ENCODE measurements around the gene F2RL2.

Gene F2RL2

DNA sequence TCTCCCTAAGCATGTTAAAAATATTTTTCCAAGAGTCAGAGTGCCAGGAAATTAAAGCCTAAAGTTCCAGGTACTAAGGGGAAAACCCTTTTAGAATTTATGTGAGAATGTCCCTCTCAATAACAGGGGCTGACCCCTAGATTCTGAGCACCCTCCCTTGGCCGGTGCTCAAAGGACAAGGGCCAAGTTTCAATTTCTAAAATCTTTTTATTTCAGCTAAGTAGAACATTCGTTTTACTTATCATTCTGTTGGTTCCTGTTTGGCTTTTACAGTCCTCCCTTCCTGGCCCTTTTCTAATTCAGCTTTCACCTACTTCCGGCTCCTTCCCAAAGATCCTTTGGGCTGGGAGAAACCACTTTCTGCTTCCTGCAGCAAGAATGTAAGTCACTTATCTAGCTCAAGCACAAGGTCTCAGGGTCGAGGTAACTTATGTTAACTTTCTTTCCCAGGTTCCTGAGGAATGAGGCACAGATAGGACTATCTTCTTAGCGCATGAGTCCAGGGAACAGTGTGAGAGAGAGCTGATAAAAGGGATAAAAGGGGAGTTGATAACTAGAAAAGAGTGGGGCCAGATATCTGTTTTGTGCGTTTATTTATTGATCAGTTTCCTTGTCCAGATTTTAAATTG lies 34.6 kb upstream of the F2RL2 start:
- H3K27ac ChIP-seq (replicated peaks): no peak overlapping the region
- no peak for DNase-seq (ENCODE audit: low read depth in 1 of 2, low spot score in 1 of 2)
- H3K27me3 ChIP-seq (ENCODE audit: insufficient read depth, poor library complexity, severe bottlenecking): no peaks in the 10 kb centered on the region
- no peak for TF ChIP-seq SPI1 (IDR thresholded peaks at IDR 0.05; ENCODE audit: borderline replicate concordance, low read depth)
- TF ChIP-seq, protein P1, sequence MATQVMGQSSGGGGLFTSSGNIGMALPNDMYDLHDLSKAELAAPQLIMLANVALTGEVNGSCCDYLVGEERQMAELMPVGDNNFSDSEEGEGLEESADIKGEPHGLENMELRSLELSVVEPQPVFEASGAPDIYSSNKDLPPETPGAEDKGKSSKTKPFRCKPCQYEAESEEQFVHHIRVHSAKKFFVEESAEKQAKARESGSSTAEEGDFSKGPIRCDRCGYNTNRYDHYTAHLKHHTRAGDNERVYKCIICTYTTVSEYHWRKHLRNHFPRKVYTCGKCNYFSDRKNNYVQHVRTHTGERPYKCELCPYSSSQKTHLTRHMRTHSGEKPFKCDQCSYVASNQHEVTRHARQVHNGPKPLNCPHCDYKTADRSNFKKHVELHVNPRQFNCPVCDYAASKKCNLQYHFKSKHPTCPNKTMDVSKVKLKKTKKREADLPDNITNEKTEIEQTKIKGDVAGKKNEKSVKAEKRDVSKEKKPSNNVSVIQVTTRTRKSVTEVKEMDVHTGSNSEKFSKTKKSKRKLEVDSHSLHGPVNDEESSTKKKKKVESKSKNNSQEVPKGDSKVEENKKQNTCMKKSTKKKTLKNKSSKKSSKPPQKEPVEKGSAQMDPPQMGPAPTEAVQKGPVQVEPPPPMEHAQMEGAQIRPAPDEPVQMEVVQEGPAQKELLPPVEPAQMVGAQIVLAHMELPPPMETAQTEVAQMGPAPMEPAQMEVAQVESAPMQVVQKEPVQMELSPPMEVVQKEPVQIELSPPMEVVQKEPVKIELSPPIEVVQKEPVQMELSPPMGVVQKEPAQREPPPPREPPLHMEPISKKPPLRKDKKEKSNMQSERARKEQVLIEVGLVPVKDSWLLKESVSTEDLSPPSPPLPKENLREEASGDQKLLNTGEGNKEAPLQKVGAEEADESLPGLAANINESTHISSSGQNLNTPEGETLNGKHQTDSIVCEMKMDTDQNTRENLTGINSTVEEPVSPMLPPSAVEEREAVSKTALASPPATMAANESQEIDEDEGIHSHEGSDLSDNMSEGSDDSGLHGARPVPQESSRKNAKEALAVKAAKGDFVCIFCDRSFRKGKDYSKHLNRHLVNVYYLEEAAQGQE (IDR thresholded peaks at IDR 0.05; ENCODE audit: insufficient replicate concordance, low read depth): no peak
- no peak for TF ChIP-seq GABPA (IDR thresholded peaks at IDR 0.05; ENCODE audit: low read depth)
- TF ChIP-seq POLR2AphosphoS5 (IDR thresholded peaks at IDR 0.05; ENCODE audit: low read depth): no peak
- TF ChIP-seq CTCF (IDR thresholded peaks at IDR 0.05; ENCODE audit: insufficient read depth, low read length): no peak
- H3K4me3 ChIP-seq (replicated peaks; ENCODE audit: insufficient read depth, low read length): no peak overlapping the region

DNA sequence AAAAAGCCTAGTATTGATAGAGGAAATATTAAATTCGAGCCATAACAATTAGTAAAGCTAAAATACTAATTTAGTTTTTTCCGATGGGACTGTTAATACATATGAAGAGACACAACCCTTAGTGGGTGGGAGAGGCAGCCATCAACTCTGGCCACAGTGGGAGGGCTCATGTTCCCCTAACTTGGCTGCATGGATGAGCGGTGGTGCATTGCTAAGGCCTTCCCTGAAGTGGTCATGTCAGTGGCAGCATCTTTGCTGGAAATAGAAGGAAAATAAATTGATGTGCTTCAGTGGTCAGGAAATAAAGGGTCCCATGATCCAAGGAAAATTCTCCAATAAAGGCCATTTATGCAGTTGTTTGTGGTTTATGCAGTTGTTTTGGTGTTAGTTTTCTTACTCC lies 33.9 kb upstream of the F2RL2 start:
- Histone ChIP-seq H3K27ac (replicated peaks) (no peak overlapping the region), H3K27me3 (ENCODE audit: insufficient read depth, poor library complexity, severe bottlenecking) (no peaks in the 10 kb centered on the region), H3K4me3 (replicated peaks; ENCODE audit: insufficient read depth, low read length) (no peak overlapping the region)
- TF ChIP-seq SPI1 (IDR thresholded peaks at IDR 0.05; ENCODE audit: borderline replicate concordance, low read depth) (no peak), POLR2AphosphoS5 (IDR thresholded peaks at IDR 0.05; ENCODE audit: low read depth) (no peak), CTCF (IDR thresholded peaks at IDR 0.05; ENCODE audit: insufficient read depth, low read length) (no peak), GABPA (IDR thresholded peaks at IDR 0.05; ENCODE audit: low read depth) (no peak)
- TF ChIP-seq, protein P1 (IDR thresholded peaks at IDR 0.05; ENCODE audit: insufficient replicate concordance, low read depth): no peak
- DNase-seq (ENCODE audit: low read depth in 1 of 2, low spot score in 1 of 2): no peak

GRCh38 chr5:76652809-76653414 lies 29.7 kb upstream of the F2RL2 start:
- no peak overlapping the region for H3K4me3 ChIP-seq (replicated peaks; ENCODE audit: insufficient read depth, low read length)
- TF ChIP-seq SPI1 (IDR thresholded peaks at IDR 0.05; ENCODE audit: borderline replicate concordance, low read depth) (no peak), CTCF (IDR thresholded peaks at IDR 0.05; ENCODE audit: insufficient read depth, low read length) (no peak), POLR2AphosphoS5 (IDR thresholded peaks at IDR 0.05; ENCODE audit: low read depth) (no peak), GABPA (IDR thresholded peaks at IDR 0.05; ENCODE audit: low read depth) (no peak)
- TF ChIP-seq, protein P1 (IDR thresholded peaks at IDR 0.05; ENCODE audit: insufficient replicate concordance, low read depth): no peak
- H3K27ac ChIP-seq (replicated peaks): no peak overlapping the region
- no peaks in the 10 kb centered on the region for H3K27me3 ChIP-seq (ENCODE audit: insufficient read depth, poor library complexity, severe bottlenecking)
- DNase-seq (ENCODE audit: low read depth in 1 of 2, low spot score in 1 of 2): no peak
